ENCODE measurements around the gene ATP1A4. TPM values are rescaled to one million over a fixed set of nuclear protein-coding genes. Genes with fewer than 3 reads are reported as not detected.

ATP1A4 gene
- total RNA-seq, 1 donor from 2014 or later, result 1.2 TPM

- ATAC-seq (no peak), DNase-seq (ENCODE audit: low spot score) (no peak)
- intact Hi-C loops (cut with DNase I), result no loop called here
These were observed 40.8 kb downstream of the ATP1A4 start for GRCh38 chr1:160192234-160192633.

GRCh38 chr1:160193091-160193819 lies 41.9 kb downstream of the ATP1A4 start:
- peak; percentile 93 for ATAC-seq

DNA sequence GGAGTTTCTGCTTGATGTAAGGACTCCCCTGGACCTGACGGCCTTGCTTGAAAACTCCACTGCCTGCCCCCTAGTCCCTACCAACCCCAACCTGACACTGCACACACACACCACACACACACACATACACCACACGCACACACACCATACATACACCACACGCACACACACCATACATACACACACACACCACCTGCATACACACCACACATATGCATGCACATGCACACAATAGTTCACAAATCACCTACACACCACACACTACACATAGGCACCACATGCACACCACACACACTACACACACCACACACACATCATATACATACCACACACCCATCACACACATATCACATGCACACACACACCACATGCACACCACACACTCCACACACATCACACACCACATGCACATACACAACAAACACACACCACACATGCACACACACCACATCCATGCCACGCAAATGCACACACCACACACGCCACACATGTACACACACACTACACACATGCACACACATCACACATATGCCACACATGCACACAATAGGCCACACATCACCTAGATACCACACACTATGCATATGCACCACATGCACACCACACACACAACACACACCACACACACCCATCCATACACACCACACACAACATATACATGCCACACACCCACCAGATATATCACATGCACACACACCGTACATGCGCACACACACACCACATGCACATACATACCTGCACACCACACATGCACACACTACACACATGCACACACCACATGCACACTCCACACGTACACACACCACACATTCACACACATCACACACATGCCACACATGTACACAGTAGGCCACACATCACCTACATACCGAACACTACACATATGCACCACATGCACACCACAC lies 42.7 kb downstream of the ATP1A4 start:
- ATAC-seq (no peak), DNase-seq (ENCODE audit: low spot score) (no peak)
- intact Hi-C loops (cut with DNase I), result no loop called here

More at GRCh38 chr1:160193091-160193819, 41.9 kb downstream of the ATP1A4 start:
- intact Hi-C loops (cut with DNase I), result no loop called here
- DNase-seq (ENCODE audit: low spot score), result peak; percentile 94

- no peak for DNase-seq (ENCODE audit: low spot score)
- ATAC-seq, result no peak
- intact Hi-C loops (cut with DNase I), result no loop called here
These were observed 43.3 kb downstream of the ATP1A4 start for GRCh38 chr1:160194737-160195059.

DNA sequence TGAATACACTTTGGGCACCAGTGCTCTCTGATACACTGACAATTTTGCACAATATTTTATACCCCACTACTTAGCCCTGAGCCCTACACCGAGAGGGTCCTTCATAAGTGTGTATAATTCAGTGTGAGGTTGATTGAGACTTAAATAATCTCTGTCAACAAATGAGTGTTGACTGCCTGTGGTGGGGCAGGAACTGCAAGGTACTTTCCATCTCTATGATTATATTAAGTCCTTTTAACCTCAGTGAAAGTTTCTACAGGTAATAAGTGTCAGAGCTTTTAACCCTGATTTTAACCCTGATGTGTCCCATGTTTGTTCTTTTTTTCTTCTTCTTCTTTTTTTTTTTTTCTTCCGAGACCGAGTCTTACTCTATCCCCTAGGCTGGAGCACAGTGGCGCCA lies 44.7 kb downstream of the ATP1A4 start:
- ATAC-seq (no peak), DNase-seq (ENCODE audit: low spot score) (no peak)
- intact Hi-C loops (cut with DNase I), result no loop called here

- ATAC-seq, result no peak
- DNase-seq (ENCODE audit: low spot score), result no peak
- intact Hi-C loops (cut with DNase I), result no loop called here
These were observed 45.8 kb downstream of the ATP1A4 start for GRCh38 chr1:160197231-160197630.

DNA sequence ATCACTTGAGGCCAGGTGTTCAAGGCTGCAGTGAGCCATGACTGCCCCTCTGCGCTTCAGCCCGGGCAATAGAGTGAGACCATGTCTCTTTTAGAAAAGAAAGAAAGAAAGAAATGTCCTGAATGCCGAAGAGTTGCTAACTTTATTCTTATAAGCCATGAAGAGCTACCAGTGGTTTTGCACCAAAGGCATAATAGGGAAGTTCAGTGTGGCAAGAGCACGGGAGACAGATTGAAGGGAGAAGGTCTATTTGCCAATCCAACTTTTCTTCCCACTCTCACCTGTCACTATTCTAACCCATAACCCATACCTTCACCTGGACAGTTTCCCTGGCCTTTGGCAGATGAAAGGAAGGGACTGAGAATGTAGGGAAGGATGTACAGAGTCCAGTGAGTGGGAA lies 49.4 kb downstream of the ATP1A4 start:
- no peak for ATAC-seq
- no peak for DNase-seq (ENCODE audit: low spot score)
- intact Hi-C loops (cut with DNase I), result no loop called here

GRCh38 chr1:160204526-160205241 lies 53.3 kb downstream of the ATP1A4 start:
- intact Hi-C loops (cut with DNase I), result no loop called here
- ATAC-seq, result peak; percentile 21
- DNase-seq (ENCODE audit: low spot score), result no peak

DNA sequence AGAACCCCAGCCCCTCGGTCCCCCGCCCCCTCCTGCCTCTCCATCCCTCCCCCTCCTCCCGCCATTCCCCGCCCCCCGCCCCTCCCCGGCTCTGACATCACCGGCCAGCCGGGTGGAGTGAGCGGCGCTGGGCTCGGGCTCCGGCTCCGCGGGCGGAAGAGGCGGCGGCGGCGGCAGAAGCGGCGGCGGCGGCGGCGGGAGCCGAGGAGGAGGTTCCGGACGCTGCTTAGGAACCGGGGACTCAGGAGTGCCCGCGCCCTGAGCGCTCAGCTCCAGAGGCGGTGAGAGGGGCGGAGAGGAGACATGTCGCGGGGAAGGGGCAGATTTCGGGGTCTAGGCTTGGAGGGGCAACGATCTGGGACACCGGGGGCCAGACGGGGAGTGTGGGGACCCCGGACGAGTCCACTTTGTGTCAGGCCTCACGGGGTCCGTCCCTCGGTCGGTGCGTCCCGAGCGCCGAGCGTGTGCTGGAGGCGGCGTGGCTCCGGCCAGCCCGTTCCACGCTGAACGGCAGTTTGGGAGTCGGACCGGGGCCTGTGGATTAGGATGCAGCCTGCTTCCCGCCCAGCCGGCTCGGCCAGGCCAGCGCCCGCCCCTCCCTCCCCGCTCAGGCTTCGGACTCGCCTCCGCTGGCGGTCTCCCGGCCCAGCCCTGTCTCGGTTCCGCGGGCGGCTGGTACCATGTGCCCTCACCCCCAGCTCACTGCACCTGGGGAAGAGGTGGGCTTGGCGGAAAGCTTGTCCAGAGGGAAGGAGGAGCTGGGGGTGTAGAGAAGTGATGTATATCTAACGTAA lies 54.0 kb downstream of the ATP1A4 start, which contains the start of gene PEA15:
TSS of gene PEA15 (plus strand) at position 143 of the 794 bp plus-strand sequence. CDS start 6,161 bp downstream, outside the sequence.
- ATAC-seq (peak; percentile 90), DNase-seq (ENCODE audit: low spot score) (peak; percentile 87)
- intact Hi-C loops (cut with DNase I), result no loop called here

- peak; percentile 72 for ATAC-seq
- intact Hi-C loops (cut with DNase I), result no loop called here
- peak; percentile 67 for DNase-seq (ENCODE audit: low spot score)
These were observed 54.6 kb downstream of the ATP1A4 start for GRCh38 chr1:160206036-160206389.

DNA sequence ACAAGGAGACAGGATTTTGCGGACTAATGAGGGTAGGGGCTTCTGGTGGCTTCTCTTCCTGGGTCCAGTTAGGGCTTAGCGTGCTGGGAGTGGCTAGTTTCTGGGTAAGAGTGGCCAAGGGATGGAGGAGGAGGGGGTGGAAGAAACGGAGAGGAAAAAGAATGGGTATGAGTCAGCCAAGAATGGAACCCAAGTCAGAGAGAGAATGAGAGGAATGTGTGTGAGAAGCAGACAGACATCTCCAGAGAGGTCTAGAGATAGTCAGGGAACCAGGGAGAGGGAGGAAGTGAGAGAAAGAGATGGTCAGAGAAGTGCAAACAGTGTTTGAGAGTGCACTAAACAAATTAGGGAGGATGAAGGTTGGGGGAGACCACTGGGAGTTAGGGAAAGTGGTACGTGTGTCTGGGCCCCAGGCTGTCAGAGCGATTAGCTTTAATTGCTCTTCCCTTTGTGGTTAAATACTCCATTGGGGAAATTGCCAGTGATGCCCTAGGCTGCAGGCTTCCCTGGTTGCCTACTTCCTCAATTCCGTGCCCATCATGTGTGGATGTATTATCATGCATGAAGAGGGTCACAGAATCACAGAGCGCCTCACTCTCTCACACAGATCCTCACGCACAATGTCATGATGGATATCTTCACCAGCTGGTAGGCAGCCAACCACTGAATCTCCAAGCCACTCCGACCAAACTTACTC lies 55.2 kb downstream of the ATP1A4 start:
- intact Hi-C loops (cut with DNase I), result no loop called here
- no peak for DNase-seq (ENCODE audit: low spot score)

GRCh38 chr1:160207118-160207650 lies 55.8 kb downstream of the ATP1A4 start:
- DNase-seq (ENCODE audit: low spot score) (no peak), ATAC-seq (no peak)
- intact Hi-C loops (cut with DNase I), result no loop called here

More for the DNA sequence above, 55.2 kb downstream of the ATP1A4 start:
- no peak for ATAC-seq

GRCh38 chr1:160207771-160208556 lies 56.6 kb downstream of the ATP1A4 start:
- intact Hi-C loops (cut with DNase I), result no loop called here
- DNase-seq (ENCODE audit: low spot score) (no peak), ATAC-seq (no peak)

- no peak for ATAC-seq
- no peak for DNase-seq (ENCODE audit: low spot score)
- intact Hi-C loops (cut with DNase I), result no loop called here
These were observed 57.3 kb downstream of the ATP1A4 start for GRCh38 chr1:160208557-160209320.

GRCh38 chr1:160209321-160210046 lies 58.1 kb downstream of the ATP1A4 start:
- no peak for DNase-seq (ENCODE audit: low spot score)
- no peak for ATAC-seq
- intact Hi-C loops (cut with DNase I), result loop anchor here (10.0 kb wide), 1 partner anchor 115 kb away; the partner anchor contains the start of gene IGSF8

GRCh38 chr1:160210561-160210960 lies 59.2 kb downstream of the ATP1A4 start:
- DNase-seq (ENCODE audit: low spot score), result no peak
- no peak for ATAC-seq
- intact Hi-C loops (cut with DNase I), result loop anchor here (10.0 kb wide), 1 partner anchor 116 kb away; the partner anchor contains the start of gene IGSF8

All from sciatic nerve (tissue), 2 donors.